HCT116 (cell line): Measurements from ENCODE around the gene GGNBP2.

ENCODE experiments used
- CEBPB ChIP-seq: IDR thresholded peaks from 2 replicates; pipeline ENCODE4 v1.6.1; 2012; ENCODE audit warnings: low read depth
- EZH2phosphoT487 ChIP-seq: fragments of 200-600 bp; IDR thresholded peaks from 2 replicates; pipeline ENCODE4 v1.6.1; 2018; ENCODE audit warnings: antibody characterized with exemption, borderline replicate concordance
- POLR2A ChIP-seq: IDR thresholded peaks from 2 replicates; pipeline ENCODE4 v1.7.0; 2011; ENCODE audit warnings: borderline replicate concordance; ENCODE audit not compliant: insufficient read depth, insufficient read length; ENCODE audit errors: extremely low read depth
- POLR2AphosphoS5 ChIP-seq: IDR thresholded peaks from 2 replicates; pipeline ENCODE4 v1.6.1; 2011; ENCODE audit warnings: mild to moderate bottlenecking, low read depth, low read length, moderate library complexity
- SIN3A ChIP-seq: IDR thresholded peaks from 2 replicates; pipeline ENCODE4 v1.6.1; 2012; ENCODE audit warnings: low read depth
- TF ChIP-seq, protein P1 (sequence below), 3 experiments: fragments of 200-600 bp in 1 of 3; sonication (generic) in 1 of 3; IDR thresholded peaks in 2 of 3; conservative IDR thresholded peaks in 1 of 3; 2 replicates each; pipeline ENCODE4 v1.5.1; 2012 to 2017; ENCODE audit warnings: low read depth in 2 of 3, low read length in 2 of 3, antibody characterized with exemption in 1 of 3, borderline replicate concordance in 1 of 3, control low read depth in 1 of 3, mild to moderate bottlenecking in 1 of 3, mixed read lengths in 1 of 3, mixed run types in 1 of 3, moderate library complexity in 1 of 3; ENCODE audit not compliant: insufficient read depth in 1 of 3
- TF ChIP-seq, protein P2 (sequence below): IDR thresholded peaks from 2 replicates; pipeline ENCODE4 v1.6.1; 2012; ENCODE audit warnings: low read depth

DNA sequence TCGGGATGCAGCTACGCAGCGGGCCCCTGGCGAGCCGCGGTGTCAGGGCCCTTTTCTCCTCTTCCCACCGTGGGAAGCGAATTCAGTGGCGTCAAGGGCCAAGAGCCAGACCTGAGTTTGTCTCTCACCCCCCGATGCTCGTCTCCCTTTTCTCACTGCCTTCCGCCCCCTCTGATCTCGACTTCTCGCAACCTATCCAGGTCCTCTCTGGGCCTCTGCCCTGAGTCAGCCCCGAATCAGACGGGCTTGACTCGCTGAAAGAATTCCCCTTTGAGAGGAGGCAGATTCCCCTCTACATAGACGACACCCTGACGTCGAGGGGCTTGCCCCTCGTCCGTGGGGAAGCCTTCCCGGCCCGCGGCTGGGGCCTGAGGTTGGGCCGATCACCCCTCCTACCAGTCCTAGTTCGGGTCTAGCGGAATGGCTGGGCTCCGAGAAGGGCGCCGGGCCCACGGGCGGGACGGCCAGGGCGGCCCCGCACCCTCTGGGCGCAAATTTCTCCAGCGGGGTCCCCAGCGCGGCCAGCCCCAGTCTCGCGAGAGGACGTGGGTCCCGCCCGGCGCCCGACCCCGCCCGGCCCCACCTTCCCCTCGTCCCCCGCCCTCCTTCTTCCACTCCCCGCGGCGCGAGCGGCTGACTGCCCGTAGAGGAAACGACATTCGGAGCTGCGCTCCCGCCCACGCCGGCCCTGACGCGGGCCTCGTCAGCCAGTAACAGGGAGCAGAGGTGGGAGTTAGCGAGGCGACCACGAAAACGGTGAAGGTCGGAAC, at the start of gene GGNBP2:
- TF ChIP-seq, protein P1, sequence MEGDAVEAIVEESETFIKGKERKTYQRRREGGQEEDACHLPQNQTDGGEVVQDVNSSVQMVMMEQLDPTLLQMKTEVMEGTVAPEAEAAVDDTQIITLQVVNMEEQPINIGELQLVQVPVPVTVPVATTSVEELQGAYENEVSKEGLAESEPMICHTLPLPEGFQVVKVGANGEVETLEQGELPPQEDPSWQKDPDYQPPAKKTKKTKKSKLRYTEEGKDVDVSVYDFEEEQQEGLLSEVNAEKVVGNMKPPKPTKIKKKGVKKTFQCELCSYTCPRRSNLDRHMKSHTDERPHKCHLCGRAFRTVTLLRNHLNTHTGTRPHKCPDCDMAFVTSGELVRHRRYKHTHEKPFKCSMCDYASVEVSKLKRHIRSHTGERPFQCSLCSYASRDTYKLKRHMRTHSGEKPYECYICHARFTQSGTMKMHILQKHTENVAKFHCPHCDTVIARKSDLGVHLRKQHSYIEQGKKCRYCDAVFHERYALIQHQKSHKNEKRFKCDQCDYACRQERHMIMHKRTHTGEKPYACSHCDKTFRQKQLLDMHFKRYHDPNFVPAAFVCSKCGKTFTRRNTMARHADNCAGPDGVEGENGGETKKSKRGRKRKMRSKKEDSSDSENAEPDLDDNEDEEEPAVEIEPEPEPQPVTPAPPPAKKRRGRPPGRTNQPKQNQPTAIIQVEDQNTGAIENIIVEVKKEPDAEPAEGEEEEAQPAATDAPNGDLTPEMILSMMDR (IDR thresholded peaks at IDR 0.05 in 2 of 3, conservative IDR thresholded peaks at IDR 0.05 in 1 of 3; ENCODE audit: borderline replicate concordance in 1 of 3, insufficient read depth in 1 of 3, low read depth in 2 of 3, low read length in 2 of 3) = no peak
- TF ChIP-seq EZH2phosphoT487 (no peak), SIN3A (peak; percentile 76; the same call in 1 of the 2 replicates), POLR2A (peak; percentile 58), POLR2AphosphoS5 (peak; percentile 84), CEBPB (no peak)
- TF ChIP-seq, protein P2, sequence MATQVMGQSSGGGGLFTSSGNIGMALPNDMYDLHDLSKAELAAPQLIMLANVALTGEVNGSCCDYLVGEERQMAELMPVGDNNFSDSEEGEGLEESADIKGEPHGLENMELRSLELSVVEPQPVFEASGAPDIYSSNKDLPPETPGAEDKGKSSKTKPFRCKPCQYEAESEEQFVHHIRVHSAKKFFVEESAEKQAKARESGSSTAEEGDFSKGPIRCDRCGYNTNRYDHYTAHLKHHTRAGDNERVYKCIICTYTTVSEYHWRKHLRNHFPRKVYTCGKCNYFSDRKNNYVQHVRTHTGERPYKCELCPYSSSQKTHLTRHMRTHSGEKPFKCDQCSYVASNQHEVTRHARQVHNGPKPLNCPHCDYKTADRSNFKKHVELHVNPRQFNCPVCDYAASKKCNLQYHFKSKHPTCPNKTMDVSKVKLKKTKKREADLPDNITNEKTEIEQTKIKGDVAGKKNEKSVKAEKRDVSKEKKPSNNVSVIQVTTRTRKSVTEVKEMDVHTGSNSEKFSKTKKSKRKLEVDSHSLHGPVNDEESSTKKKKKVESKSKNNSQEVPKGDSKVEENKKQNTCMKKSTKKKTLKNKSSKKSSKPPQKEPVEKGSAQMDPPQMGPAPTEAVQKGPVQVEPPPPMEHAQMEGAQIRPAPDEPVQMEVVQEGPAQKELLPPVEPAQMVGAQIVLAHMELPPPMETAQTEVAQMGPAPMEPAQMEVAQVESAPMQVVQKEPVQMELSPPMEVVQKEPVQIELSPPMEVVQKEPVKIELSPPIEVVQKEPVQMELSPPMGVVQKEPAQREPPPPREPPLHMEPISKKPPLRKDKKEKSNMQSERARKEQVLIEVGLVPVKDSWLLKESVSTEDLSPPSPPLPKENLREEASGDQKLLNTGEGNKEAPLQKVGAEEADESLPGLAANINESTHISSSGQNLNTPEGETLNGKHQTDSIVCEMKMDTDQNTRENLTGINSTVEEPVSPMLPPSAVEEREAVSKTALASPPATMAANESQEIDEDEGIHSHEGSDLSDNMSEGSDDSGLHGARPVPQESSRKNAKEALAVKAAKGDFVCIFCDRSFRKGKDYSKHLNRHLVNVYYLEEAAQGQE = no peak
